Gastroesophageal sphincter (tissue), 4 donors: Measurements from ENCODE around the gene LIMS1. TPM values are rescaled to one million over a fixed set of nuclear protein-coding genes. Genes with fewer than 3 reads are reported as not detected.
A peak's percentile ranks its signal among the peaks of the same experiment; 100 is the strongest.

Experiments used
- ATAC-seq: fragments of 150-250 bp; one replicate; pipeline ENCODE4 v1.9.1; 2016; ENCODE audit warnings: mild to moderate bottlenecking, moderate library complexity
- H3K27ac ChIP-seq, 4 donors: fragments of 200-600 bp; sonication (generic) in 3 of 4; 1 replicate in 3 of 4; 2 replicates in 1 of 4; pipeline ENCODE4 v1.5.1; 2016 to 2019
- H3K27me3 ChIP-seq: fragments of 200-600 bp; sonication (generic); one replicate; pipeline ENCODE4 v1.5.1; 2019
- H3K36me3 ChIP-seq, 2 donors: fragments of 200-600 bp; sonication (generic); one replicate each; pipeline ENCODE4 v1.5.1; 2019; ENCODE audit warnings: control low read depth in 1 of 2
- H3K4me1 ChIP-seq, 3 donors: fragments of 200-600 bp; sonication (generic); 1 replicate in 2 of 3; 2 replicates in 1 of 3; pipeline ENCODE4 v1.5.1; 2016 to 2019; ENCODE audit warnings: control low read depth in 2 of 3
- H3K4me3 ChIP-seq, 2 donors: fragments of 200-600 bp; sonication (generic); one replicate each; pipeline ENCODE4 v1.5.1; 2019; ENCODE audit warnings: mild to moderate bottlenecking in 1 of 2, moderate library complexity in 1 of 2
- H3K9me3 ChIP-seq, 3 donors: fragments of 200-600 bp; sonication (generic); one replicate each; pipeline ENCODE4 v1.5.1; 2017 to 2019; ENCODE audit warnings: control low read depth in 2 of 3
- CTCF ChIP-seq, 4 experiments: fragments of 200-600 bp in 2 of 4; fragments of 450-650 bp in 2 of 4; sonication (generic) in 1 of 4; IDR thresholded peaks; one replicate each; pipeline ENCODE4 v1.5.1; 2017 to 2019; ENCODE audit warnings: antibody characterized with exemption in 4 of 4, mild to moderate bottlenecking in 2 of 4, moderate library complexity in 2 of 4
- EP300 ChIP-seq: sonication (generic); formaldehyde crosslinking; IDR thresholded peaks from one replicate; pipeline ENCODE4 v1.6.1; 2017; ENCODE audit warnings: antibody characterized with exemption, mild to moderate bottlenecking
- POLR2A ChIP-seq, 2 donors: fragments of 450-650 bp; IDR thresholded peaks; one replicate each; pipeline ENCODE4 v1.6.1; 2017; ENCODE audit warnings: antibody characterized with exemption in 2 of 2, mild to moderate bottlenecking in 2 of 2, moderate library complexity in 1 of 2
- POLR2AphosphoS5 ChIP-seq: sonication (generic); formaldehyde crosslinking; IDR thresholded peaks from one replicate; pipeline ENCODE4 v1.6.1; 2017; ENCODE audit warnings: antibody characterized with exemption
- WGBS, 2 donors: methylation state at CpG; one replicate each; pipeline ENCODE4 v1.1.5; 2018; ENCODE audit warnings: low coverage in 1 of 2; 5-methylcytosine and 5-hydroxymethylcytosine counted together
- total RNA-seq, 4 donors: library from RNA; depleted of rRNA; stranded (reverse); fragments of >200 nt; gene quantifications; one replicate each; pipeline ENCODE4 v1.1.0, GENCODE V29; 2016

LIMS1 gene, protein sequence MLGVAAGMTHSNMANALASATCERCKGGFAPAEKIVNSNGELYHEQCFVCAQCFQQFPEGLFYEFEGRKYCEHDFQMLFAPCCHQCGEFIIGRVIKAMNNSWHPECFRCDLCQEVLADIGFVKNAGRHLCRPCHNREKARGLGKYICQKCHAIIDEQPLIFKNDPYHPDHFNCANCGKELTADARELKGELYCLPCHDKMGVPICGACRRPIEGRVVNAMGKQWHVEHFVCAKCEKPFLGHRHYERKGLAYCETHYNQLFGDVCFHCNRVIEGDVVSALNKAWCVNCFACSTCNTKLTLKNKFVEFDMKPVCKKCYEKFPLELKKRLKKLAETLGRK
- total RNA-seq: 100 to 1,000 TPM in 3 of 4 donors, 10 to 100 TPM in 1; 79.6 to 119 (median 116) TPM

- Histone ChIP-seq H3K27me3 (no peaks in the 10 kb centered on the region), H3K4me3 (peak within 1 kb of the TSS; percentile 53 to 74), H3K9me3 (no peaks in the 10 kb centered on the region), H3K27ac (peak within 1 kb of the TSS; percentile 72 to 98 (median 96)), H3K36me3 (no peaks in the 10 kb centered on the region), H3K4me1 (peaks cover 0 to 47% (median 6%) of the 10 kb centered on the region in 3 donors)
- TF ChIP-seq CTCF (IDR thresholded peaks at IDR 0.05) (peak in 1 of 4 experiments; percentile 44), POLR2AphosphoS5 (peak; percentile 74), POLR2A (IDR thresholded peaks at IDR 0.05) (peak; percentile 68 to 80), EP300 (no peak)
- 8% methylated on average over 4 of the region's 87 CpGs; no CpG with 5 or more reads in 1 of the 2 donors for WGBS, 2 donors
- ATAC-seq: peak; percentile 95
Measured at GRCh38 chr2:108533832-108534583, at the start of gene LIMS1. TSS of gene LIMS1 (plus strand) at chr2:108534470. CDS start at chr2:108534563, 93 bp downstream.

- no peak overlapping the region for H3K27ac ChIP-seq
- H3K9me3 ChIP-seq: no peaks in the 10 kb centered on the region
- H3K27me3 ChIP-seq: no peaks in the 10 kb centered on the region
- no peak overlapping the region for H3K4me3 ChIP-seq
- ATAC-seq: no peak
- H3K36me3 ChIP-seq: peaks cover 0 to 82% of the 10 kb centered on the region in 2 donors
- H3K4me1 ChIP-seq: no peaks in the 10 kb centered on the region
- TF ChIP-seq CTCF (IDR thresholded peaks at IDR 0.05): no peak
- no peak for TF ChIP-seq POLR2AphosphoS5
- TF ChIP-seq POLR2A (IDR thresholded peaks at IDR 0.05): no peak
- no peak for TF ChIP-seq EP300
- 81 to 100% methylated on average over 1 of the region's 2 CpGs for WGBS, 2 donors
Measured at GRCh38 chr2:108485253-108485652, 49.0 kb upstream of the LIMS1 start.

DNA sequence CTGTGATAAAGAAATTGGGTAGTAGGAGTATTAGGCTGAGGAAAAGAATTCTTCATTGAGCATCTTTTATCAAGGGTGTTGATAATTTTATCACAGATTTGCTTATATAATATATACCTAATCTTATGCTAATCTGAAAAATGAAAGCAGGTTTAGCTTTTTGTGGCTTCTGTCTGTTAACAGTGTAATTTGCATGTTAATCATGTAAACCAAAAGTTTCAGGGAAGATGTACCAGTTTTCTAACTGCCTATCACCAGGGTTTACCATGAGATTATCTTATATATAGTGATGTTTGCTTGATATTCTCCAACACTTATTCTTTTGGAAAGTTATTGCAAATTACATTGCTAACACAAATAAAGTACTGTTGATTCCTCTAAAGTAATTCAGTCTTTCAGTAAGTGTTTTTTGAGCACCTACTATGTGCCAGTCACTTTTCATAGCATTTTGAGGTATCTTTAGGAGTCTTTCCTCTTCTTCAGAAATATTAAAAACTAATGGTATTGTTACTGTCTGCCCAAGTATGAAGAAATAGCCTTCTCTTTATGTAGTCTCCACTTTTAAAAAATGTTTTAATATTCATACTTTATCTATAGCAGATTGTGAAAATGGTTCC is 43.7 kb upstream of the LIMS1 start:
- no peak for ATAC-seq
- H3K36me3 ChIP-seq: peaks cover 0 to 91% of the 10 kb centered on the region in 2 donors

GRCh38 chr2:108491848-108492247 is 42.4 kb upstream of the LIMS1 start:
- Histone ChIP-seq H3K9me3 (no peaks in the 10 kb centered on the region), H3K27me3 (no peaks in the 10 kb centered on the region), H3K4me1 (no peaks in the 10 kb centered on the region), H3K36me3 (peaks cover 0 to 87% of the 10 kb centered on the region in 2 donors), H3K27ac (no peak overlapping the region), H3K4me3 (no peak overlapping the region)
- no peak for ATAC-seq
- TF ChIP-seq EP300: no peak
- TF ChIP-seq POLR2AphosphoS5: no peak
- TF ChIP-seq CTCF (IDR thresholded peaks at IDR 0.05): no peak
- no peak for TF ChIP-seq POLR2A (IDR thresholded peaks at IDR 0.05)

More for the DNA sequence above, 43.7 kb upstream of the LIMS1 start:
- Histone ChIP-seq H3K9me3 (no peaks in the 10 kb centered on the region), H3K27me3 (no peaks in the 10 kb centered on the region), H3K4me3 (no peak overlapping the region), H3K4me1 (no peaks in the 10 kb centered on the region), H3K27ac (no peak overlapping the region)
- TF ChIP-seq POLR2AphosphoS5 (no peak), POLR2A (IDR thresholded peaks at IDR 0.05) (no peak), EP300 (no peak), CTCF (IDR thresholded peaks at IDR 0.05) (no peak)
